ENCODE measurements around the gene AP2A2.

AP2A2 gene

DNA sequence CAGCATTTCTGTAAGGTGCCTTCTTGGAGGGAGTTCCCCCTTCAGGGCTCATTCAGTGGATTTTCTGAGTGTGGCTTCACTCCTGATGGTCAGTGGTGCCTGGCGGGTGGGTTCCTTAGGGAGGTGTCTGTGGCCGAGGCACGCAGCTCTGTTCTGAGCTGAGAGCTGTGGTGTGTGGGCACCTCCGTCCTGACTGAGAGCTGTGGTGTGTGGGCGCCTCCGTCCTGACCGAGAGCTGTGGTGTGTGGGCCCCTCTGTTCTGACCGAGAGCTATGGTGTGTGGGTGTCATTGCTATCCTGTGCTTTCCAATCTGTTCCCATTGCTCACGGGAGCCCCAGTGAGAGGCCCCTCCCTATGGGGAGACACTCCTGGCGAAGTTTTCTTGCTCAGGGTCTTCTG lies 71.0 kb downstream of the AP2A2 start:
- no peak for DNase-seq (ENCODE audit: low spot score)

DNA sequence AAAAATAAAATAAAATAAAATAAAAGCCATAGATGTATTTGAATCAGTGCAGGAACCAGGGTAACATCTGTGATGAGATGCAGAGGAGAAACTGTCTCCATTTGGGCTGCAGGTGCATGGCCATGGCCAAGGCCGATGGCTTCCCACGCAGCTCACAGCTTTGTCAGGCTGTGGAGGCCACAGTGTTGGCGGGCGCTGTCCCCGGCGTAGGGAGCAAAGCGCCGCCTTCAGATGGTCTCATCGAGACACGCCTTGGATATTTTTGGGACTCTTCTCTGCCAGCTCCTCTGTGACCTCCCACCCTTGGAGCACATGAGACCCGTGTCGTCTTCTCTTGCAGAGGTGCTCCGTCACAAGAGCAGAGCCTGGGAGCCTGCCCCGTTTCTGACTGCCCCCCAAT lies 72.2 kb downstream of the AP2A2 start:
- DNase-seq (ENCODE audit: low spot score) = no peak

DNA sequence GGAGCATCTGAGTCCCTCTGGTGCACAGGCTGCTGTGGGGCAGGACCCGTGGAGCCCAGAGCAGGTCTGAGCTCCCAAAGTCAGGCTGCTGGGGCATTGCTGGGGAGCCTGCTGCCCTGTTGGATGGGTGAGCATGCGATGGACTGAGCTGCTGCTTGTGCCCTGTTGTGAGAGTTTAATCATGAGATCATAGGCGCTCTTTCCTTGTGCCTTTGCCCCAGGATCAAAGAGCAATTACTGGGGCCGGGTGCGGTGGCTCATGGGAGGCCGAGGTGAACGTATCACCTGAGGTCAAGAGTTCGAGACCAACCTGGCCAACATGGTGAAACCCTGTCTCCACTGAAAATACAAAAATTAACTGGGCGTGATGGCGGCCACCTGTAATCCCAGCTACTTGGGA lies 73.3 kb downstream of the AP2A2 start:
- no peak for DNase-seq (ENCODE audit: low spot score)

DNA sequence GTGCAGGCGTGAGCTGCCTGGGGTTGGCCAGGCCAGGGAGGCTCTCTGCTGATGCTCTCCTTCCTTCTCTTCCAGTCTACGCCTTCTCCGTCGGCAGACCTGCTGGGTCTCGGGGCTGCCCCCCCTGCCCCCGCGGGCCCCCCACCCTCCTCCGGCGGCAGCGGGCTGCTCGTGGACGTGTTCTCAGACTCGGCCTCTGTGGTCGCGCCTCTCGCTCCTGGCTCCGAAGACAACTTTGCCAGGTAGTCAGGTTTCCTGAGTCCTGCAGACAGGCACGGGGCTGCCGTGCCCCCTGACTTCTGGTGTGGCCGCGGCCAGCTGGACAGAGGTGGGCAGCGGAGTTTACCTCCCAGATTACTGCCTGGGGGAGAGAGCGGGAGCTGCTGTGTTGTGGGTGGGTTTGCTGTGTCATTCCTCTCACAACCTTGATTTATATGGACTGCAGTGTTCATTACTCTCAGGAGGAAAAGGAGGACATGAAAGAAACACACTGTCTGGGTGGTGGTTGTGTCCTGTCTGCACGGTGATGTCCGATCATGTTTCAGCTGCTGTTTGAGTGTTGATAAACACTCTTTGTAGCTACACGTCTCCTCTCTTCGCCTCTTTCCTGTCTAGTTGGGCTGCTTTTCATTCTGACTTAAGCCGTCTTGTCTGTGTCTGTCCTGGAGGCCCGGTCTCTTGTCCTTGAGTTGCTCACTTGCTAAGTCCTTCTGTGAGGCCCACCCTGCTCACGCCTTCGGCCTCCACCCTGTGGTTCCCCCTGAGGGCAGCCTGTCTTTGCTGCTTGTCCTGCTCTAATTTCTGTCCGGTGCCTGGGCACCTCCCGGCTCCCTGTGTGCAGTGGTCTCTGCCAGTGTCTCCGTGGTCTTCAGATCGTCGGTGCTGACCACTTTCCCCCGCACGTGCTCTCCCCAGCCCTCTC lies 74.9 kb downstream of the AP2A2 start:
- DNase-seq (ENCODE audit: low spot score) = no peak

DNA sequence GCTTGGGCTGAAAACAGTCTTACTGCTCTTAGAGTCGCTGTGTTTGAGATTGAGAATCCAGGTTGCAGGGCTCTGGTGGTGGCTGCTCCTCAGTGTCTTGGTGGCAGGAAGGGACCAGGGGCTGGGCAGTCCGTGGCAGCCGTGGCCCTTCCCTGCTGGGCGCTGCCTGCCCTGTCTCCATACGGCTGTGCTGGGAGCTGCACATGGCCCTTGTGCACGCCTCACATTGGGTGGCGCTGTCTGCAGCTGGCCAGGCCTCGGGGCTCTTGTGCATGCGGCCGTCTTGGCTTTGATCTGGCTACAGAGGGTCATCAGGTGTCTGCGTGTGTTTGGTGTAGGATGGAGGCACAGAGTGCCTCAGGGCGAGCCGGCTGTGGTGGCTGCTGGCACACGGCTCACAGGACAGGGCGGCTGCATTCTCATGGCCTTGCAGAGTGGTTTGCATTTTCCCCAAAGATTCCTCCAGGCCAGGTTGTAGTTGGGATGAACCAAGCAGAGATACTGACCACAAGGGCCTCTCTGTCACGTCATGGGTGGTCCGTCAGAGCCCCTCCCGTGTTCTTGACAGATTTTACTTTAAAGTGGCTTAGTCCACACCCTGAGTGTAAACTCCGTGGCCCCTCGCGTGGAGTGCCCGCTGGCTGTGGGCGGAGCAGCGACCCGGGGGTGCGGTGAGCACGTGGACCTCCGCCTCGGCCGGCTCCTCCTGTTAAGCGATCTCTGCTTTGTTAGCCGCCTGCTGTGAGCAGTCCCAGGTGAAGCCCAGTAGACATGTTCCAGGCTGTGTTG lies 76.1 kb downstream of the AP2A2 start:
- no peak for DNase-seq (ENCODE audit: low spot score)

DNA sequence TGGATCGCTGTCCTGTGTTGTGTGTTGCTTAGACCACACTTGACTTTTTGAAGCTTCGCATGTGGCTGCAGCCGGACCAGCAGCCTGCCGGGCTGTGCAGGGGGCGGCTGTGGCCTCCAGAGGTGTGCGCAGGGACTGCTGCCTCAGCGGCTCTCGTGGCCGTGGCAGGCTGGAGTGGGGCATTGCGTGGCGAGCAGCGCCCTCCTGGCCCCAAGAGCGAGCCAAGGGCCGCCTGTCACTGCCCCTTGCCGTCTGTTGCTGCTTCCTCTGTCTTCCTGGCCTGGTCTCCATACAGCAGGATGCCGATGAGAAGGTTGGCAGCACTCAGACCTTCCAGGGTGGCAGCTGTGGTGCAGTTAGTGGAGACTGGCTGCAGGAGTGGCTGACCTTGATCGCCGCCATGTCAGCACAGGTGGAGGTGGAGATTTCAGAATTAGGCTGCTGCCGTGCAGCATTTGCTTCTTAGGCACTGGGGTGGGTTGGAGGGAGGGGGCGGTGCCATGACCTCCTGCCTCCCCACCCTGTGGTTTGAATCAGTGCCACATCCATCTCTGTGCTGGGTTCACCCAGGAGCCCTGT lies 76.8 kb downstream of the AP2A2 start:
- no peak for DNase-seq (ENCODE audit: low spot score)

DNA sequence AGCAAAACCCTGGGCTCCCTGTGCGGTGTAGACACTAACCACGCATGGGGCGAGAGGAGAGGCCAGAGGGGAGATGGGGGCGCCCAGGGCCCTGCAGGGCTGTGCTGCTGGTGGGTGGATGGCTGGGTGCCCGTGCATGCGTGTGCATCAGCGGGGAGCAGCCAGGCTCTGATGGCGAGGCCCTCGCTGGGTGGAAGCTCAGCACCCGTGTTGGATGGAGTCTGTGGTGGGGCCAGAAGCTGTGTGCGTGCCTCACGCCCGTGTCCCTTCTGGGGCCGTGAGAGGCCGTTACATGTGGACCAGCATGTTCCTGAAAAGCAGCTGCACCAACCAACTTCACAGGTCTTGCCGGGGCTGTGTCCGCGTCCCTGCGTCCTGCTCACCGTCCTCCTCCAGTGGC lies 77.5 kb downstream of the AP2A2 start:
- no peak for DNase-seq (ENCODE audit: low spot score)

DNA sequence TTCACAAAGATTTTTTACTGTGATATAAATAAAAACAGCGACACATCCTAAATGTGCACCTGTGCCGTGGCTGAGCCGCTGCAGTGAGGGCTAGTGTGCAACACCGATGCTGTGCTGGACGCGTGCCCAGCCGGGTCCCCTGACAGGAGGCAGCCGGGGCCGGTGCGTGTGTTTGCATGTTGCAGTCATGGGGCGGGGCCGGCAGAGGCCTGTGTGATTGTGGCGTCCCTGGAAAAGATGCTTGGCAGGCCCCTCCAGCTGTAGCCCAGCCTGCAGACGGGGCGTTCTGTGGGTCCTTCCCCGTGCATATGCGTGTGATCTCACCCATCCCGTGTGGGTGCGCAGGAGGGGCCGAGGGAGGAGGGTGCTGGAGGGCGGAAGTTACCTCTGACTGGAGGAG lies 80.3 kb downstream of the AP2A2 start:
- DNase-seq (ENCODE audit: low spot score) = no peak

DNA sequence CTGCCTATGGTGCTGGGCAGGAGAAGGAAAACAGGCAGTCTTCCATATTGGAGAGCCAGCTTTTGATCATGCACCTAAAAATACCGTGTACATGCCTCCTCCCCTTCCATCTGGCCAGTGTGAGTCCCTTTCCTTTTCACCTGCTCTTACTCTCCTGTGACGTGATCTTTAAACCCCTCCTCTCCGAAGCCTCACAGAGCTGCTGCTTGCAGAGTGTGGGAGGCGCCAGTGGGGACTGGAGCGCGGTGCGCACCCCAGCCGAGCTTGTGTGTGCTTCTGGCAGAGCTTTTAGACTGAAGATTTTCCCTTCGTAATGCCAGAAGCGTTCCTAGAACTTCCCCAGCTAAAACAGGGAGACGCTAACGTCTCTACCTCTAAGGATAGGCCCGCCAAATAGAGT lies 81.1 kb downstream of the AP2A2 start:
- no peak for DNase-seq (ENCODE audit: low spot score)

DNA sequence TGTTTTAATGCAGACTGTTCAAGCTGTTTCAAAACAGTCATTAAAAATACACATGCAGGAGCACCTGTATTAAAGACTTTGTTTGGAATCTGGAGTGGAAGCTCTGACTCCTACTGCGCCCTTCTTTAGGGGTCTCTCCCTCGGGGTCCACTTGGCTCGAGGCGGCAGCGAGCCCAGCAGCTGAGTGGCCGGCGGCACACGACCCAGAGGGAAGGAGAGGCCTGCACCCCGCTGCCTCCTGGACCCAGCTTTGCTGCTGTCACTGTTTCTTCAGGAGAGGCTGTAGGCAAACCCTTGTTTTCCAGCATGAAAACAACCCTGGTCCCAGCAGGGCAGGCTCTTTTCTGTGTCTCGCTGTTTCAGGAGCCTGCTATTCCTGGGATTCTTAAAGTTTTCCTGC lies 81.6 kb downstream of the AP2A2 start:
- DNase-seq (ENCODE audit: low spot score) = no peak

DNA sequence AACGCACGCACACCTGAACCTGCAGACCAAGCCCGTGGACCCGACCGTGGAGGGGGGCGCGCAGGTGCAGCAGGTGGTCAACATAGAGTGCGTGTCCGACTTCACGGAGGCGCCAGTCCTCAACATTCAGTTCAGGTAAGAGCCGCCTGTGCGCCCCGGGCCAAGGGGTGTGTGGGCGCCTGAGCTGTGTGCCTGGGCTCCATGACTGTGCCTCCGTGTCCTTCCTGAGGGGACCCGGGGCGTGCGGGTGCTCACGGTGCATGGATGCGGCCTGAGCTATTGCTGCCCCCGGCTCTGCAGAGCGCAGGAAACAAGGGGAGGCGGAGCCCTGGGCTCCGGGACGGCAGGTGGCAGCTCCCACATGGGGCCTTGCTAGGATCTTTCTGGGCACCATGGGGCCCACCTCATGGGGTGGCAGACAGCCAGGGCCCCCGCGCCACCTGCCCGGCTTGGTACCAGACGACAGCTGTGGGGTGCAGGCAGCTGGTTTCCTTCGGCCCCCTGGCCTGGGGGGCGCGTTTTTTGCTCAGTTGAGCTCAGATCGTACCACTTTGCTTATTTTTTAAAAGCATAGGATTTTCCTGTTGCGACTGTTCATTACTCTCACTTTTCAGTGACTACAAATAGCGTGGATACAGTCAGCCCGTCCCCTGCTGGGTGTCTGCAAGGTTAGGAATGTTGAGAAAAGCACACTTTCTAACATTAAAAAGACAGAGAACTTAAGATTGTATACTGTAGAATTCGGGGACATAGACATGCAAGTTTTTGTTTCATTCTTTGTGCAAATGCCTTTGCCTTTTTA lies 82.5 kb downstream of the AP2A2 start:
- no peak for DNase-seq (ENCODE audit: low spot score)

DNA sequence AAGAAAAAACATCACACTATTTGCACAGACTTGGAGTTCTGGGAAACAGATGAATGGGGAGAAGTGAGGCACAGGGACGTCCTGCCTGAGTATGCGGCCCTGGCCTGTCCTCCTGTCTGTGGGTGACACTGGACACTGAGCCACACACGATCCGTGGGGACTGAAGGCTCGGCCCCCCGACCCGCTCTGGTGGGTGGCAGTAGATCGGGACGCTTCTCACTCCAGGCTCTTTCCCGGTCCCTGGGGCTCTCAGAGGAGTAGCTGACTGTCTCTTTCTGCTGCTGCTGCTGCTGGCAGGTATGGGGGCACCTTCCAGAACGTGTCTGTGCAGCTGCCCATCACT lies 83.1 kb downstream of the AP2A2 start:
- no peak for DNase-seq (ENCODE audit: low spot score)

DNA sequence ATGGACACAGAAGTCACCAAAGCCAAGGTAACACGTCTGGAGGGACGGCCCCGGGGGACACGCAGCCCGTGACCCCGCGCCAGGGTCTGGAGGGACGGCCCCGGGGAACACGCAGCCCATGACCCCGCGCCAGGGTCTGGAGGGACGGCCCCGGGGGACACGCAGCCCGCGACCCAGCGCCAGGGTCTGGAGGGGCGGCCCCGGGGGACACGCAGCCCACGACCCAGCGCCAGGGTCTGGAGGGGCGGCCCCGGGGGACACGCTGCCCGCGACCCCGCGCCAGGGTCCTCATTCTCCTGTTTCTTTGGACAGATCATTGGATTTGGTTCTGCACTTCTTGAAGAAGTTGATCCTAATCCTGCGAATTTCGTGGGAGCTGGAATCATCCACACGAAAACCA lies 83.7 kb downstream of the AP2A2 start:
- DNase-seq (ENCODE audit: low spot score) = no peak

DNA sequence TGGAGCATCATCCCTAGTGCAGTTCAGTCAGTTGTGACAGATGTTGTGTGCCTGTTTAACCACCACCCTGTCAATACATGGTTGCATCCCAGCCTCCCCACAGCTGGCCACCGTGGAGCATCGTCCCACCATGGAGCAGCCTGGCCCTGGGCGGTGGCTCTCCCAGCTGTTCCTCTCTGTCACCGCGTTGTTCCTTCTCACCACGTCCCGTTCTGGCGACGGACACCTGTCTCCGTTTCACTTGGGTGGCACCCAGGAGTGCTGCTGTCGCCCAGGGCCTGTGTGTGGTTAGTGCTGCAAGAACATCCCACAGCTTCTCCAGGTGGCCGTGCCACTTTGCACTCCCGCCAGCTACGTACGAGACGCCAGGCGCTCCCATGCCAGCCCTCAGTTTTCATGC lies 84.3 kb downstream of the AP2A2 start:
- DNase-seq (ENCODE audit: low spot score) = no peak

DNA sequence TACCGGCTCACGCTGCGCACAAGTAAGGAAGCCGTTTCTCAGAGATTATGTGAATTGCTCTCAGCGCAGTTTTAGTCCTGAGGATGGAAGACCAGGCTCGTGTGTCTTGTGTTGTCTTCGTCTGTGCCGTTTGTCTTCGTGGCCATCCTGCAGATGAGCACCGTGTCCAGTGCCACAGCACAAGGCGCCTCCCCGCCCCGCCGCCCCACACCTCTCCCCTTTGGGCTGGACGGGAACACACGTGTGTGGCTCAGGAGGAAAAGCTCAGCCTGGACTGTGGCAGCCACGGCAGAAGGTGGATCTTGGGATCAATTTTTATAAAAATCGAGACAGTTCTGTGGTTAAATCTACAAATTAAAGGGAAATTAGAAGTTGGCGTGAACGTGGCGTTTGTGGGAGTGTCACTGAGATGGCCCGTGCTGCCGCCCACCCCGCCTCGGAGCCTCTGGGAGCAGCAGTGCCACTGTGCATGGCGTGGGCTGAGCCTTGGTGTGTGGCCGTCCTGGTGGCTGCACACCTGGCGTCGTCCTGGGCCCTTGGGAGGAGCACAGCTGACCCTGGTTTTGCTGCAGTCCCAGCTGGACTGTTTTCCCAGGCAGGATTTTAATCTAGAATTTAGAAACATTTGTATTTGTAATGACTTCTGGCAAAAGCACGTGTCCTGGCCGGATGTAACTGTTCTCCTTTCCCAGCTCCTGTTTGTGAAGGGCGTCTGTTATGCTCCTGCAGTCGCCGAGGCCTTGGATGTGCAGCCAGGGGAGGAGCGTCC lies 85.1 kb downstream of the AP2A2 start:
- DNase-seq (ENCODE audit: low spot score) = no peak

DNA sequence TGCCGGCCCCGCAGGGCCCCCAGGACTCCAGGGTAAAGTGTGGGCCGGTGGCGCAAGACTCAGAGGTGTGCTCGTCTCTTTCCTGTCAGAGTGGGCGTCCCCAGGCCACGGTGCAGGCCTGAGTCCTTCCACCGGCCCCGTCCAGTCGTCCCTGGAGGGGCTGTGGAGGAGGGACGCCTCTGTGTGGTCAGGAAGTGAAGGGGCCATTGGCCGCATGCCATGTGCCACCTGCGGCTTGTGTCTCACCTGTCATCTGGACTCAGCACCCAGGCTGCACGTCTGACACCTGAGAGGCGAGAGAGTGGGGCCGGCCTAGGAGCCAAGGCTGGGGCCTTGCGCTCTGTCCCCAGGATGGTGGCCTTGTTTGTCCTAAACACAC lies 85.6 kb downstream of the AP2A2 start:
- DNase-seq (ENCODE audit: low spot score) = no peak

DNA sequence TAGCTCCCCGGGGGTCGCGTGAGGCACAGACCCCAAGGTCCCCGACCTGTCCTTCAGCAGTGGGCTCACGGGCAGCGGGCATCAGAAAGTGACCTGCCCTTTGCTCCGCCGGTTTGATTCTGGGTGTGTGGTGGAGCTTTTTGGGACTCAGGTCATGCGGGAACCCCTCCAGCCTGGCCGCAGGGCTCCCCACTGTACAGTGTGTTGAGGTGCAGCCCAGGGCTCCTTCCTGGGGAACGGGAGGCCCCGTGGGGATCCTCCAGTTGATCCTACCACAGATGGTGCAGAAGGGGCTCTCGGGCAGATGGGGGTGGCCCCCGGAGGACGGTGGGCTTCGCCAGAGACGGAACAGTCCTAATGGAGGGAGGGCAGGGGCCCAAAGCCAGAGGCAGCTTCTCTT lies 86.6 kb downstream of the AP2A2 start:
- no peak for DNase-seq (ENCODE audit: low spot score)

DNA sequence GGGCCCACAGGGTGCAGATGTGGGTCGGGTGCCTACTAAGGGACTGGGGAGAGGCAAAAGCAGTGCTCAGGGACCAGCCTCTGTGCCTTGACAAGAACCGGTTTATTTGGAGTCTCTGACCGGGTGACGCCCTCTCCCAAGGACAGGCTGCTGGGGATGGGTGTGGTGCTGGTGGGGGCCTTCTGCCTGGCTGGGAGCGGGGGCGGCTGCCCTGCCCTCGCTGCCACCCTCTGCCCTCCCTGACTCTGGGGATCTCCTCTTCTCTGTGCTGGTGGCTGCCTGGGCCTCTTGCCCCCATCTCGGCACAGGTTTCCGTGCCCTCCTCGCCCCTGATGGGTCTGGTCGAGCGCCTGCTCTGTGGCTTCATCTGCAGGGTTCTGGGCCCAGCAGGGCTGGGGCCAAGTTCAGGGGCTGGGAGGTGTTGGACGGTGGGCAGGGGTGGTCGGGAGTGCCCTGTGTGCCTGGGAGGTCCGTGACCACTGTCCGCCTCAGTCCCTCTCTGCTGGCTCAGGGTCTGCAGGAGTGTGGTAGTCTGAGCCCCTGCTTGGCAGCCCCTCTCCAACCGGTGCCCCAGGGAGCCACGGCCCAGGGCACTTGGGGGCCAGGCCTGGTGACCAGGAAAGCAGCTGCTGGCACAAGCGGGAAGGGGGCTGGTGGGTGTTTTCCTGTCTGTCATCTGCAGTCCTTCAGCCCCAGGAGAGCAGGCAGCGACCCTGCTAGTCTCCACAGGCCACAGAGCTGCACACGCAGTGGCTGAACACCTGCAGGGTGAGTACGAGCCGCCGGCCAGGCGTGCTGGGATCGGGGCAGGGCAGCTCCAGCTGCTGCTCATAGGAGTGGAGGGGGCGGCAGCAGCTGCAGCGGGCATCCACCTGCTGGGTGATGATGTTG lies 87.3 kb downstream of the AP2A2 start:
- no peak for DNase-seq (ENCODE audit: low spot score)

DNA sequence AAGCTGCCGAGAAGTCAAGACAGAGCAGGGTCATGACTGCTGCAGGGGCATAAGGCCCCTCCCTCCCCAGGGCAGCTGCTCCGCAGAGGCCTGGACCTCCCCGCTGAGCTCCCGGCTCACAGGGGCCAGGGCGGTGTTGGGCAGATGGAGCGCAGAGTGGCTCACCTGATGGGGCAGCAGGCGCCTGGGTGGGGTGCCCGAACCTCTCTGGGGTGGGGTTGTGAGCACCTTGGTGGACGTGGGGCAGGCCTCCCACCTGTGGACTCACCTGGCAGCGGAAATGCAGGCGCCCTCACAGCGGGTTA lies 87.9 kb downstream of the AP2A2 start:
- DNase-seq (ENCODE audit: low spot score) = no peak

DNA sequence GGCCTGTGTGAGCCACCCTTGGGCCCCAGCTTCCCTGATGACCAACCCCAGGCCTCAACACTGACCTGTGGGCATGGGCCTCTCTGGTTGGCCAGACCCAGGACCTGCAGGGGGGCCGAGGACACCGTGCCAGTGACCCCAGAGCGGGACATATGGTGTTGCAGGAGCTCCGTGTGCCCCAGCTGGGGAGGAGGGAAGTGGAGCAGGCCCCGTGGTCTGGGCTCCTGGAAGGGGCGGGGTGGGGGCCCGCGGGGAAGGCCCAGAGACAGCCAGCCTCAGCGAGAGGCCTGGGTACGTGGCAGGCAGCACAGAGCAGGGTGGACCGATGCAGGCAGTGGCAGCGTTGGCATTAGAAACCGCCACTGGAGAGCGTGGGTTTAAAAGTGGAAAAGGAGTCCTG lies 88.6 kb downstream of the AP2A2 start:
- no peak for DNase-seq (ENCODE audit: low spot score)

DNA sequence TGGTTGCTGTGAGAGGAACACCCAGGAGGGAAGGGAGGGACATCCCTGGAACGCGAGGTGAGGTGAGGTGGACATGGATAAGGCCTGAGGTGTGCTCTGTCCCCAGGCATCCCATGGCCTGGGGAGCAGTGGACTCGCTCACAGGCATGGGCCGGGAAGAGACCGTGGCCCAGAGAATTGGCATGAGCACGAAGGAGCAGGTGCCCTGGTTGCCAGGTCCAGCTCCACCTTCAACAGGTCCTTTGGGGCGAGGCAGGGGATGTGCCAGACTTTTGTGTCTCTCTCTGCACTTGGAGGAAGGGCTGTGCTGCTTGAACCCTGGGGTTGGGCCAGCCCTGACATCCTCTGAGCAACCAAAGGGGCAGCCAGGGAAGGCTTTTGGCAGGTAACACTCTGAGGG lies 89.4 kb downstream of the AP2A2 start:
- DNase-seq (ENCODE audit: low spot score) = no peak
